Uterus (tissue), 2 donors: ENCODE measurements around the gene SNX2.

ENCODE experiments used
- POLR2A ChIP-seq, 2 donors: fragments of 450-650 bp; IDR thresholded peaks; one replicate each; pipeline ENCODE4 v1.6.1; 2016; ENCODE audit warnings: antibody characterized with exemption in 2 of 2, mild to moderate bottlenecking in 1 of 2, moderate library complexity in 1 of 2
- TF ChIP-seq, protein P1 (sequence below), 4 experiments: fragments of 200-600 bp in 2 of 4; fragments of 450-650 bp in 2 of 4; sonication (generic) in 2 of 4; IDR thresholded peaks; one replicate each; pipeline ENCODE4 v1.5.1; 2016 to 2019; ENCODE audit warnings: antibody characterized with exemption in 4 of 4, mild to moderate bottlenecking in 2 of 4, moderate library complexity in 1 of 4

DNA sequence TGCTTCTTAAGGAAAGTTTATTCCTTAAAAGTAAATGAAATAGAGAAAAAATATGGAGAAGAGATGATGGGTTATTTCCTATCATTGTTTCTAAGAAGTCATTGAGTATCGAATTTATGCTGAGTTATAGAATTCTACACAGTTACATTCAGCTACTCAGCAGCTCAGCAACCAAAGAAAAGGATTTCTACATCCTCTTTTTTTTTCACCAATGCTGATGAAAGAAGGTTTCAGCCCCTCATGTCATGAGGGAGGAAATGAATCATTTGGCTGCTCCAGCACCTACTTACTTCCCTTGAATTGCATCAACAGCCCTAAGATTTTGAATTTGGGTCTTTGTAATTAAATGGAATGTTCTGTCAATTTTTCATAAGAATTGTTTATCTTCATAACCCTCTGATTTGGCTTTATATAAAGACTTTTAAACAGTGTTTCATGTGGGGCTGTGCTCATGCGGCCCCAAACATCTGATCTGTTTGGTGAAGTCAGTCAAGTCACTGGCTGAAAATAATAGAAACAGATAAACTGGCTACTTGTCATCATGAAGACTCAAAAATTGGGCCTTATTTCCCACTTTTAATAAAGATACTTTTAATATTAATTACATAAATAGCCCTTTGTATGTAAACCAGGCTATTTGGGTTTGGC lies 18.5 kb upstream of the SNX2 start:
- TF ChIP-seq, protein P1, sequence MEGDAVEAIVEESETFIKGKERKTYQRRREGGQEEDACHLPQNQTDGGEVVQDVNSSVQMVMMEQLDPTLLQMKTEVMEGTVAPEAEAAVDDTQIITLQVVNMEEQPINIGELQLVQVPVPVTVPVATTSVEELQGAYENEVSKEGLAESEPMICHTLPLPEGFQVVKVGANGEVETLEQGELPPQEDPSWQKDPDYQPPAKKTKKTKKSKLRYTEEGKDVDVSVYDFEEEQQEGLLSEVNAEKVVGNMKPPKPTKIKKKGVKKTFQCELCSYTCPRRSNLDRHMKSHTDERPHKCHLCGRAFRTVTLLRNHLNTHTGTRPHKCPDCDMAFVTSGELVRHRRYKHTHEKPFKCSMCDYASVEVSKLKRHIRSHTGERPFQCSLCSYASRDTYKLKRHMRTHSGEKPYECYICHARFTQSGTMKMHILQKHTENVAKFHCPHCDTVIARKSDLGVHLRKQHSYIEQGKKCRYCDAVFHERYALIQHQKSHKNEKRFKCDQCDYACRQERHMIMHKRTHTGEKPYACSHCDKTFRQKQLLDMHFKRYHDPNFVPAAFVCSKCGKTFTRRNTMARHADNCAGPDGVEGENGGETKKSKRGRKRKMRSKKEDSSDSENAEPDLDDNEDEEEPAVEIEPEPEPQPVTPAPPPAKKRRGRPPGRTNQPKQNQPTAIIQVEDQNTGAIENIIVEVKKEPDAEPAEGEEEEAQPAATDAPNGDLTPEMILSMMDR (IDR thresholded peaks at IDR 0.05) = no peak
- TF ChIP-seq POLR2A (IDR thresholded peaks at IDR 0.05) = no peak
